GM19328 (cell line): Measurements from ENCODE around the gene HOXB6.

Source experiments
- ATAC-seq: cut with Tn5 transposase; IDR thresholded peaks from one replicate; pipeline ENCODE4 v1.9.1; 2021; ENCODE audit warnings: mild to moderate bottlenecking, moderate library complexity; ENCODE audit not compliant: unreplicated experiment

The HOXB6 gene

GRCh38 chr17:48555258-48556228, 49.2 kb downstream of the HOXB6 start:
- ATAC-seq: no peak

GRCh38 chr17:48554412-48555257, 50.2 kb downstream of the HOXB6 start:
- no peak for ATAC-seq

DNA sequence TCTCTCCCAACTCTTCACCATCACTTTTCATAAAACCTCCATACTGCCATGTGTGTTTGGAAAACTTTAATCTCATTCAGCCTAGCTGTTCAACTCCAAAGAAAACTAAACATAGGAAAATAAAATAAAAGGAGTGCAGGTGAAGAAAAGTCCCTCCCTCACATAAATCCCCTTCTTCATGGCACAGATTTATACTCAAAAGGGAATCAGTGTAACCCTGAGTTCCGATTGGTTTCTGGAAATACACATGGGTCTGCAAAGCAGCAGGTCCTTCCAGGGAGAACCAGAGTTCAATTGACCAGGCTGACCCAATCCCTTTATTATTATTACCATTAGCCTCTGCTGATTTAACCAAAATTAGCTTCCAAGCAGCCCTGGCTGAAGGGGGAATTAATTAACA, 51.0 kb downstream of the HOXB6 start:
- ATAC-seq: no peak

DNA sequence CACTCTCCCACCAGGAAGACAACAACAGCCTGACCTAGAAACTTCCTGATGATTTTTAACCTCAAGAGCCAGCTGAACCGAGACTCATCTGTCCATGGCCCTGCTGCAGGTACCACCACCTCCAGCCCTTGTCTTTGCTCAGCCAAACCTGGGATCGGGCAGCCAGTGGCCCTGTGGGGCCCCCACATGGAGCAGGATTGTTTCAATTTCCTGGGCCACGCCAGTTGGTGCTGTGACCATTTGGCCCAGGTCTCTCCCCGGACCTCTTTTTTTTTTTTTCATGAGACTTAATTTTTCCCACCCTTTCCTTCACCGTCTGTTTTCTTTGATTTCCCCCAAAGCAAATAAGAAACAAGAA, 51.6 kb downstream of the HOXB6 start:
- no peak for ATAC-seq

GRCh38 chr17:48552466-48553189, 52.2 kb downstream of the HOXB6 start:
- ATAC-seq: no peak

GRCh38 chr17:48551596-48552465, 53.0 kb downstream of the HOXB6 start:
- ATAC-seq: no peak

GRCh38 chr17:48551214-48551555, 53.6 kb downstream of the HOXB6 start:
- ATAC-seq: no peak

DNA sequence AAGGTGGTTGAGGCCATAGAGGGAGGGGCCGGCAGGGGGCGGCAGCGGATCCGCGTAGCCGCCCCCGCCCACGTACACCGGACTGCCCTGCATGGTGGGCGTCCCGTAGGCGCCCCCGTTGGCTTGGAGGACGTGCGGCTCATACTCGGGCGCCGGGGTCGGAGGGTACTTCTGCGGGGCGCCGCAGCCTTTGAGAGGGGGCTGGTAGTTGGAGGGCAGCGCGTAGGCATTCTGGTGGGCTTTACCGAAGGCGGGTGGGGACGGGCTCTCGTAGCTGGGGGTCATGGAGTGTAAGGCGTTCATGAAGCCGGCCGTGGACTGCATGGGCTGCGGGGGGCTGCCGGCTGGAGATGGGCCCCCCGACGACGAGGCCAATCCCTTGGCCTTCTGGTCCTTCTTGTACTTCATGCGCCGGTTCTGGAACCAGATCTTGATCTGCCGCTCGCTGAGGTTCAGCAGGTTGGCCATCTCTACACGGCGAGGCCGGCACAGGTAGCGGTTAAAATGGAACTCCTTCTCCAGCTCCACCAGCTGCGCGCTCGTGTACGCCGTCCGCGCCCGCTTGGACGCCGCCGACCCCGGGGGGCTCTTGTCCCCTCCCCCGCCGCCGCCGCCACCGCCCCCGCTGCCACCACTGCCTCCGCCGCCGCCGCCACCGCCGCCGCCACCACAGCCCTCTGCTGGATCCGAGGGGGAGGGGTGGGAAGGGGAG, 54.1 kb downstream of the HOXB6 start:
- no peak for ATAC-seq

GRCh38 chr17:48549914-48550501, 54.8 kb downstream of the HOXB6 start:
- ATAC-seq: no peak

DNA sequence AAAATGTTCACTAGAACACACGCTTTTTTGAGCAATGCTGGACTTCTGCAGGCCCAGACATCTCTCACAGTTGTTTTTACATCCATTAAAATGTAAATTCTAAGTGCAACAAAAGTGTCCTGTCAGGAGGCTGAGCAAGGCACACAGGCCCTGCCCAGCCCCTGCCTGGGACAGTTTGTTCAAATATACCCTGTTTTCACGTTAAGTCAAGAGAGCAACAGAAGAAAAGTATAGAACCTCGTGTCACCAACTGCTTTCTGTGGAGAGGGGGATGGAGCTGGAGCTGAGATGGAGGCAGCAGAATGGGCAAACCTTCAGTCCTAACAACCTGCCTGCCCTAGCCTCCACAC, 55.5 kb downstream of the HOXB6 start:
- ATAC-seq: no peak

GRCh38 chr17:48548523-48549280, 56.1 kb downstream of the HOXB6 start:
- ATAC-seq: no peak

- ATAC-seq: no peak
These were observed 56.8 kb downstream of the HOXB6 start for GRCh38 chr17:48547808-48548522.

DNA sequence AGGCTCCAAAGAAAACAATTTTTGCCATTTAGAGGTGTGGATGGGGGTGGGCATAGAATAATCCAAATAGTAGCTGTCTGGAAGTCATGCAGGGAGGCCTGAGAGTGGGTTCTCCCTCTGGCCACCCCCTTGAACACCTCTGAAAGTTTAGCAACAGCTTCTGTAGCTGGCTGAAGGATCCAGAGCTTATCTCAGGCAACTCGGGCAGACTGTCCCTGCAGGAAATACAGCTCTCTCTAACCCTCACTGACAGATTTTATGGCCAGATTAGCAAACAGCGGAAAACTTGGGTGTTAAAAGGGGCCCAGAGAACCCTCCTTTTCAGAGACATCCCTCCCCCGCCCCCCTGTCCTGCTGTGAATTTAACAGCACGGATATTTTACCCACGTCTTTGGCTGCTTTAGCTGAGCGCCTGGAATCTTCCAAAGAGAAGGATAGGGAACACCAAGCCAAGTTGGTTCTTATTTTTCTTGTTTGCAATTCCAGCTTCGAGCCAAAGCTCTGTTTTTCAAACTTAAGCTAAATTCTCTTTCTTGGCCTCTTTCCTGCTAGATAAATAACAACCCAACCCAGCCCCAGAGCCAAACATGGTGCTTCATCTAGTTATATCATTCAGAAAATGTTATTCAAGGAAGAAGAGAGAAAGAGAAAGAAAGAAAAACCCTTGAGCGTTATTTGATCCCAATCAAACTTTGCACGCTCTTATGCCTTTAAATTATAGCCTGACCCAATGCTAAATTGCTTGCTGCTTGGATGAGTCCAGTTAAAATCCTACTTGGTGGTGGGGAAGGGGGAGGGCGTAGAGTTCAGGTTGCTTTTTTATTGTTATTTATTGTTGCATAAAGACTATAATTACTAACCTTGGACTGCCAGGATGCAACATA, 57.6 kb downstream of the HOXB6 start:
- ATAC-seq: no peak

- ATAC-seq: no peak
These were observed 58.5 kb downstream of the HOXB6 start for GRCh38 chr17:48546137-48546923.
